ENCODE measurements around the gene TGFBI.

TGFBI gene

GRCh38 chr5:136048966-136049365 is 20.2 kb downstream of the TGFBI start:
- DNase-seq: no peak

- DNase-seq: no peak
Observed at GRCh38 chr5:136051486-136052220, 22.9 kb downstream of the TGFBI start.

GRCh38 chr5:136052692-136053335 is 24.0 kb downstream of the TGFBI start:
- no peak for DNase-seq

- no peak for DNase-seq
Observed at GRCh38 chr5:136053336-136054141, 24.8 kb downstream of the TGFBI start.

- no peak for DNase-seq
Observed at GRCh38 chr5:136054142-136055019, 25.6 kb downstream of the TGFBI start.

GRCh38 chr5:136055612-136056309 is 27.0 kb downstream of the TGFBI start:
- no peak for DNase-seq

GRCh38 chr5:136056336-136056735 is 27.5 kb downstream of the TGFBI start:
- DNase-seq: no peak

GRCh38 chr5:136056771-136057335 is 28.1 kb downstream of the TGFBI start:
- no peak for DNase-seq

- no peak for DNase-seq
Observed at GRCh38 chr5:136057401-136058038, 28.7 kb downstream of the TGFBI start.

GRCh38 chr5:136058039-136058971 is 29.5 kb downstream of the TGFBI start:
- no peak for DNase-seq

GRCh38 chr5:136058972-136059354 is 30.2 kb downstream of the TGFBI start:
- DNase-seq: no peak

GRCh38 chr5:136060963-136061362 is 32.2 kb downstream of the TGFBI start:
- no peak for DNase-seq

- DNase-seq: no peak
Observed at GRCh38 chr5:136061630-136062365, 33.0 kb downstream of the TGFBI start.

GRCh38 chr5:136062366-136063274 is 33.8 kb downstream of the TGFBI start:
- DNase-seq: no peak

- DNase-seq: no peak
Observed at GRCh38 chr5:136063778-136064465, 35.1 kb downstream of the TGFBI start.

GRCh38 chr5:136064510-136064909 is 35.7 kb downstream of the TGFBI start:
- no peak for DNase-seq

GRCh38 chr5:136065588-136065987 is 36.8 kb downstream of the TGFBI start:
- no peak for DNase-seq
